Astrocyte of the spinal cord (primary cell): ENCODE measurements around the gene HAGHL.

ENCODE experiments used
- DNase-seq: peaks from one replicate; pipeline ENCODE4 v3.0.0; 2011; ENCODE audit warnings: low read depth, low spot score
- H3K4me3 ChIP-seq: 2 replicates; pipeline ENCODE4 v1.5.1; 2011; ENCODE audit warnings: low read depth, mild to moderate bottlenecking, low read length, moderate library complexity
- in situ Hi-C: cut with HindIII; loops from 2 replicates; pipeline ENCODE4 v1.10.0; 2017; ENCODE audit warnings: low sequenced_read_pairs
- TF ChIP-seq, protein P1 (sequence below): IDR thresholded peaks from 2 replicates; pipeline ENCODE4 v1.5.1; 2012; ENCODE audit warnings: low read depth, mild to moderate bottlenecking, low read length, inconsistent platforms

HAGHL gene

DNA sequence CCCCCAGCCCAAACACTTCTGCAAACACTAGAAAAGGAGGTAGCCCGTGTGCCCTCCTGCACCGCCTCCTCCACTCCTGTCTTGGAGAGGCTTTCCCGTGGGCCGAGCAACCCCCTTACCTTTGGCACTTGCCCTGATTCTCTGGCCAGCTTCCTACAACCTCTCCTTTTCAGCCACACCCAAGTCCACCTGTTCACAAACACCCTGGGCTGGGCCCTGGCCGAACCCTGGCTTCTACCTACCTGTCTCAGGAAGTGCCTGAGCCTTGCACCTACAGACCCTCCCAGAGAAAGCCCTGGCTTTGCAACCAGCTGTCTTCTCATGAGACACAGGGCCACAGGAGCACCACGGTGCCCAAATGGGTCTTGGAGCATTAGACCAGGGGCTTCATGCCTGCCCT, 8.0 kb upstream of the HAGHL start:
- no peak overlapping the region for H3K4me3 ChIP-seq
- in situ Hi-C loops, result no loop called here
- TF ChIP-seq, protein P1, sequence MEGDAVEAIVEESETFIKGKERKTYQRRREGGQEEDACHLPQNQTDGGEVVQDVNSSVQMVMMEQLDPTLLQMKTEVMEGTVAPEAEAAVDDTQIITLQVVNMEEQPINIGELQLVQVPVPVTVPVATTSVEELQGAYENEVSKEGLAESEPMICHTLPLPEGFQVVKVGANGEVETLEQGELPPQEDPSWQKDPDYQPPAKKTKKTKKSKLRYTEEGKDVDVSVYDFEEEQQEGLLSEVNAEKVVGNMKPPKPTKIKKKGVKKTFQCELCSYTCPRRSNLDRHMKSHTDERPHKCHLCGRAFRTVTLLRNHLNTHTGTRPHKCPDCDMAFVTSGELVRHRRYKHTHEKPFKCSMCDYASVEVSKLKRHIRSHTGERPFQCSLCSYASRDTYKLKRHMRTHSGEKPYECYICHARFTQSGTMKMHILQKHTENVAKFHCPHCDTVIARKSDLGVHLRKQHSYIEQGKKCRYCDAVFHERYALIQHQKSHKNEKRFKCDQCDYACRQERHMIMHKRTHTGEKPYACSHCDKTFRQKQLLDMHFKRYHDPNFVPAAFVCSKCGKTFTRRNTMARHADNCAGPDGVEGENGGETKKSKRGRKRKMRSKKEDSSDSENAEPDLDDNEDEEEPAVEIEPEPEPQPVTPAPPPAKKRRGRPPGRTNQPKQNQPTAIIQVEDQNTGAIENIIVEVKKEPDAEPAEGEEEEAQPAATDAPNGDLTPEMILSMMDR, result no peak
- DNase-seq, result no peak

- TF ChIP-seq, protein P1, result peak; percentile 37
- in situ Hi-C loops, result no loop called here
- DNase-seq, result no peak
- peak overlapping the region; percentile 65 for H3K4me3 ChIP-seq
These were observed 7.0 kb upstream of the HAGHL start for GRCh38 chr16:719815-720446.

DNA sequence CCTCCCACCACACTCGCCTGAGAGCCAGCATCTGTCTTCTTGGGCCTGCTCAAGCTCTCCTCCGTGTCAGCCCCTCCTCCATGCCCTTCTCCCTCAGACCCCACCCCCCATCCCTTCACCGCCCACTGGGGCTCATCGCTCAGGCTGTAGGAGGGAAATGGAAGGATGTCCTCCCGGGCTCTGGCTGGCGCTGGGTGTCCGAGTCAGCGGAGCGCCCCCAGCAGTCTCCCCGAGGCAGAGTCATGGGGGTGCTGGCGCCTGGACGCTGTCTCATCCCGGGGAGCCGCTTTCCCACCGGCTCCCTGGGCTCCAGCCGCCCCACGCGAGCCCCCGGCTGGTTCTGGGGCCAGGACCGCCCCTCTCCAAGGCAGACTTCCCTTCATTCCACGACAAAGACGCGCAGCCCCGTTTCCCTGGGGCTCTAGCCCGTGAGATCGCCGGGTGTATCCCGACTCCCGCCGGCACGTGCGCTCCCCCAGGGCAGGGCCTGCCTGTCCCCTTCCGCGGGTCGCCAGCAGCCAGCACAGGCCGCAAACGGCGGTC, 6.4 kb upstream of the HAGHL start:
- in situ Hi-C loops, result no loop called here
- TF ChIP-seq, protein P1, result peak; percentile 41
- DNase-seq, result peak; percentile 69
- H3K4me3 ChIP-seq, result peak overlapping the region; percentile 65

DNA sequence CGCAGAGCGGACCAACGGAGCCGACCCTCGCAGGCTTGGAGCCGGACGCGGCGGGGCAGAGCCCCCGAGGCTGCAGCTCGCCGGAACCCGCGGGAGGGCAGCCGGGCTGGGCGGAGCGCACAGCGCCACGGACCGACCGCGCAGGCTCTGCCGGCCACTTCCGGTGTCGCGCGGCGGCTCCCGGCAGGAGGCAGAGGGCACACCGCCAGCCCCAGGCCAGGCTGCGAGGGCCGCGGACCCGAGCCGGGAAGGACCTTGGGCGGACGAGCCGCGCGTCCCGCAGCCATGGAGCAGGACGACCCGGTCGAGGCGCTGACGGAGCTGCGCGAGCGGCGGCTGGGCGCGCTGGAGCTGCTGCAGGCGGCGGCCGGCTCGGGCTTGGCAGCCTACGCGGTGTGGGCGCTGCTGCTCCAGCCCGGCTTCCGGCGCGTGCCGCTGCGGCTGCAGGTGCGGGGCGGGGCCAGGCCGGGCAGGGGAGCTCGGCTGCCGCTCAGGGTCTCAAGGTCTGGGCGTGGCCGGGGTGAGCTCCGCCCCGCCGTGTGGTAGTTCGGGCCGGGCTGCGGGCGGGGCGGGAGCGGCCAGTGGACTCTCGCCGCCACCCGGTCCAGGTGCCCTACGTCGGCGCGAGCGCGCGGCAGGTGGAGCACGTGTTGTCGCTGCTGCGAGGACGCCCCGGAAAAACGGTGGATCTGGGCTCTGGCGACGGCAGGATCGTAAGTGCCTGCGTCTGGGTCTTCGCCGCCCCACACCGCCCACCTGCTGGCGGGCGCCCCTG, 5.7 kb upstream of the HAGHL start, which contains the start of gene ANTKMT:
Gene ANTKMT, plus strand, starts transcription at position 157 of the 775 bp plus-strand sequence. Its CDS starts 129 bp downstream, at position 286.
- peak within 1 kb of the TSS; percentile 65 for H3K4me3 ChIP-seq
- peak; percentile 65 for DNase-seq
- in situ Hi-C loops, result no loop called here
- TF ChIP-seq, protein P1, result no peak

- TF ChIP-seq, protein P1, result no peak
- in situ Hi-C loops, result no loop called here
- peak overlapping the region; percentile 65 for H3K4me3 ChIP-seq
- DNase-seq, result no peak
These were observed 5.0 kb upstream of the HAGHL start for GRCh38 chr16:721765-722540.
